K562 (cell line): ENCODE measurements around the gene KIF5A. TPM values are rescaled to one million over a fixed set of nuclear protein-coding genes. Genes with fewer than 3 reads are reported as not detected.
A peak's percentile ranks its signal among the peaks of the same experiment; 100 is the strongest.

Source experiments
- ASH1L ChIP-seq: fragments of 450-650 bp; IDR thresholded peaks from 2 replicates; pipeline ENCODE4 v1.6.1; 2018; ENCODE audit warnings: borderline replicate concordance, mild to moderate bottlenecking, low read depth; ENCODE audit not compliant: partially characterized antibody
- CREB3 ChIP-seq: fragments of 450-650 bp; conservative IDR thresholded peaks from 2 replicates; pipeline ENCODE4 v1.6.1; 2016; ENCODE audit warnings: missing genetic modification characterization, low read depth, mild to moderate bottlenecking, missing compliant biosample characterization, moderate library complexity
- HIVEP1 ChIP-seq: fragments of 250-450 bp; sonication (Bioruptor Pico); IDR thresholded peaks from 2 replicates; pipeline ENCODE4 v1.4.0; 2020; ENCODE audit warnings: mild to moderate bottlenecking
- HMGN3 ChIP-seq: IDR thresholded peaks from 2 replicates; pipeline ENCODE4 v1.6.1; 2011; ENCODE audit warnings: borderline replicate concordance, low read depth, mild to moderate bottlenecking, mixed read lengths, low read length; ENCODE audit not compliant: insufficient read length; ENCODE audit errors: extremely low read depth
- HNRNPUL1 ChIP-seq: fragments of 200-400 bp; formaldehyde crosslinking; IDR thresholded peaks from 2 replicates; pipeline ENCODE4 v1.6.1; 2017; ENCODE audit warnings: low read length
- MAX ChIP-seq: sonication (generic); formaldehyde crosslinking; IDR thresholded peaks from 2 replicates; pipeline ENCODE4 v1.9.0; 2022; ENCODE audit warnings: mild to moderate bottlenecking, missing genetic modification reagents
- MAZ ChIP-seq, 2 experiments: fragments of 450-650 bp in 1 of 2; sonication (generic) in 1 of 2; formaldehyde crosslinking; IDR thresholded peaks in 1 of 2; conservative IDR thresholded peaks in 1 of 2; 2 replicates each; pipeline versions ENCODE4 v1.4.0 to v1.5.0; 2020; ENCODE audit warnings: mild to moderate bottlenecking in 1 of 2, missing genetic modification reagents in 1 of 2
- MXI1 ChIP-seq: IDR thresholded peaks from 2 replicates; pipeline ENCODE4 v1.6.1; 2011; ENCODE audit warnings: low read depth, mild to moderate bottlenecking, improper control_type of control experiment, low read length
- MYNN ChIP-seq, 2 experiments: sonication (generic); formaldehyde crosslinking in 1 of 2; IDR thresholded peaks; 2 replicates each; pipeline versions ENCODE4 v1.5.0 to v1.6.1; 2016 to 2020; ENCODE audit warnings: antibody characterized with exemption in 1 of 2, missing genetic modification reagents in 1 of 2
- NCOA1 ChIP-seq: fragments of 450-650 bp; IDR thresholded peaks from 2 replicates; pipeline ENCODE4 v1.6.1; 2016; ENCODE audit warnings: low read depth
- PRDM10 ChIP-seq: fragments of 450-650 bp; IDR thresholded peaks from 2 replicates; pipeline ENCODE4 v1.6.1; 2018; ENCODE audit not compliant: partially characterized antibody
- SAFB2 ChIP-seq: fragments of 200-400 bp; formaldehyde crosslinking; IDR thresholded peaks from 2 replicates; pipeline ENCODE4 v1.6.1; 2018; ENCODE audit warnings: borderline replicate concordance, low read length, low read depth, moderate library complexity; ENCODE audit not compliant: severe bottlenecking
- SIX5 ChIP-seq, 2 experiments: IDR thresholded peaks; 2 replicates each; pipeline ENCODE4 v1.6.1; 2011; ENCODE audit warnings: low read length in 2 of 2, borderline replicate concordance in 1 of 2, low read depth in 1 of 2, mild to moderate bottlenecking in 1 of 2, moderate library complexity in 1 of 2; ENCODE audit not compliant: insufficient read depth in 1 of 2
- SNAPC5 ChIP-seq: fragments of 250-450 bp; sonication (Bioruptor Pico); IDR thresholded peaks from 2 replicates; pipeline ENCODE4 v1.8.0; 2021; ENCODE audit warnings: moderate library complexity, mild to moderate bottlenecking, inconsistent platforms
- ZBTB1 ChIP-seq: sonication (generic); formaldehyde crosslinking; IDR thresholded peaks from 2 replicates; pipeline ENCODE4 v1.8.1; 2023; ENCODE audit warnings: missing genetic modification reagents, low read depth, mild to moderate bottlenecking, borderline replicate concordance
- ZNF316 ChIP-seq: fragments of 450-650 bp; IDR thresholded peaks from 2 replicates; pipeline ENCODE4 v1.6.1; 2016
- ZNF609 ChIP-seq: sonication (generic); formaldehyde crosslinking; IDR thresholded peaks from 2 replicates; pipeline ENCODE4 v1.8.1; 2023; ENCODE audit warnings: missing genetic modification reagents, mild to moderate bottlenecking, borderline replicate concordance
- polyA plus RNA-seq, 8 experiments: library from polyadenylated mRNA; depleted of rRNA in 4 of 8; stranded (reverse) in 5 of 8; unstranded in 3 of 8; fragments of >200 nt; fragmentation: Nextera tagmentation in 2 of 8; fragmentation: Illumina TruSeq in 1 of 8; extraction: Ambion mirVana in 2 of 8; extraction: Trizol in 1 of 8; gene quantifications; 2 replicates each; pipeline versions ENCODE4 v1.2.1 to v1.2.3, GENCODE V29; 2011 to 2014; ENCODE audit warnings: inconsistent platforms in 1 of 8, missing spikeins in 1 of 8
- total RNA-seq, 7 experiments: library from RNA; depleted of rRNA in 6 of 7; stranded (reverse); fragments of >200 nt in 6 of 7; fragmentation: Illumina TruSeq in 2 of 7; extraction: Trizol in 2 of 7; gene quantifications; 2 replicates each; pipeline versions ENCODE4 v1.2.1 to v1.2.3, GENCODE V29; 2011 to 2021; ENCODE audit warnings: low replicate concordance in 1 of 7

KIF5A gene
- total and polyA plus RNA-seq, 9 of the 15 experiments (the other 6 are each of a cell fraction or from before 2014, with no cell fraction given): 3.4 to 17.7 (median 8.0) TPM

- no peak for TF ChIP-seq NCOA1
- TF ChIP-seq HMGN3: no peak
- TF ChIP-seq SNAPC5 (CRISPR knock-in tag): no peak
- no peak; the same call in 1 of the 2 replicates for TF ChIP-seq ZNF316
- TF ChIP-seq HNRNPUL1: no peak
- TF ChIP-seq CREB3 (tag): no peak
- no peak for TF ChIP-seq SIX5 (IDR thresholded peaks at IDR 0.05; ENCODE audit: borderline replicate concordance in 1 of 2, insufficient read depth in 1 of 2, low read depth in 1 of 2, low read length in 2 of 2)
- no peak for TF ChIP-seq ZNF609 (CRISPR knock-in tag)
- no peak for TF ChIP-seq SAFB2
- TF ChIP-seq ZBTB1 (CRISPR knock-in tag): 0 out of 2 replicates have a peak, but pooled peaks have one; percentile 25
- peak; percentile 47 for TF ChIP-seq MAX (CRISPR knock-in tag)
- TF ChIP-seq ASH1L: no peak
- no peak; the same call in 1 of the 2 replicates for TF ChIP-seq MYNN (IDR thresholded peaks at IDR 0.05)
- no peak for TF ChIP-seq MYNN (CRISPR knock-in tag; IDR thresholded peaks at IDR 0.05)
- TF ChIP-seq PRDM10: peak; percentile 56
- no peak for TF ChIP-seq MXI1
- TF ChIP-seq MAZ (CRISPR knock-in tag; conservative IDR thresholded peaks at IDR 0.05 in 1 of 2, IDR thresholded peaks at IDR 0.05 in 1 of 2): 0 out of 4 replicates have a peak, but pooled peaks of 1 of the 2 experiments have one; percentile 0
- TF ChIP-seq HIVEP1 (CRISPR knock-in tag): no peak
These were observed 3.0 kb downstream of the KIF5A start (continued) for GRCh38 chr12:57552835-57553313.
